Parathyroid adenoma (tissue), 2 donors: ENCODE measurements around the gene LPAR1.
"Not testable (repeated sequence)": the region's sequence is repeated elsewhere in the genome, so short reads cannot be mapped to it uniquely, and the experiment has no call there.

ENCODE experiments used
- H2AFZ ChIP-seq: fragments of 300-600 bp; sonication (generic); one replicate; pipeline ENCODE4 v1.7.0; 2017; ENCODE audit warnings: antibody characterized with exemption, mild to moderate bottlenecking
- H3K27ac ChIP-seq: fragments of 300-600 bp; sonication (generic); one replicate; pipeline ENCODE4 v1.7.0; 2017
- H3K27me3 ChIP-seq: fragments of 300-600 bp; sonication (generic); one replicate; pipeline ENCODE4 v1.7.0; 2017; ENCODE audit warnings: low read length; ENCODE audit not compliant: control insufficient read depth, insufficient read depth
- H3K36me3 ChIP-seq: fragments of 300-600 bp; sonication (generic); one replicate; pipeline ENCODE4 v1.7.0; 2017; ENCODE audit warnings: low read length; ENCODE audit not compliant: control insufficient read depth, insufficient read depth
- H3K4me1 ChIP-seq: fragments of 300-600 bp; sonication (generic); one replicate; pipeline ENCODE4 v1.7.0; 2017; ENCODE audit warnings: control low read depth
- H3K4me2 ChIP-seq: fragments of 300-600 bp; sonication (generic); one replicate; pipeline ENCODE4 v1.7.0; 2017; ENCODE audit warnings: low read length
- H3K4me3 ChIP-seq: fragments of 300-600 bp; sonication (generic); one replicate; pipeline ENCODE4 v1.7.0; 2017; ENCODE audit warnings: low read depth, low read length
- H3K79me2 ChIP-seq: fragments of 300-600 bp; sonication (generic); one replicate; pipeline ENCODE4 v1.7.0; 2017; ENCODE audit warnings: control low read depth
- H3K9ac ChIP-seq: fragments of 300-600 bp; sonication (generic); one replicate; pipeline ENCODE4 v1.7.0; 2017; ENCODE audit warnings: mild to moderate bottlenecking
- H3K9me3 ChIP-seq: fragments of 300-600 bp; sonication (generic); one replicate; pipeline ENCODE4 v1.7.0; 2017; ENCODE audit warnings: low read length; ENCODE audit not compliant: control insufficient read depth
- CTCF ChIP-seq: fragments of 300-600 bp; sonication (generic); IDR thresholded peaks from one replicate; pipeline ENCODE4 v1.7.0; 2017; ENCODE audit warnings: antibody characterized with exemption, mild to moderate bottlenecking
- donor health status: primary hyperparathyroidism.

LPAR1 gene

GRCh38 chr9:110869931-110870330, 168.3 kb downstream of the LPAR1 start:
- Histone ChIP-seq H3K9ac (no peak overlapping the region), H3K79me2 (no peaks in the 10 kb centered on the region), H3K36me3 (no peaks in the 10 kb centered on the region), H3K4me1 (no peaks in the 10 kb centered on the region), H3K9me3 (no peaks in the 10 kb centered on the region), H3K27ac (no peak overlapping the region), H3K4me3 (no peak overlapping the region), H3K27me3 (no peaks in the 10 kb centered on the region), H2AFZ (no peak overlapping the region), H3K4me2 (no peak overlapping the region)
- TF ChIP-seq CTCF = no peak

GRCh38 chr9:110864011-110864410, 174.3 kb downstream of the LPAR1 start:
- no peaks in the 10 kb centered on the region for H3K79me2 ChIP-seq
- no peak for TF ChIP-seq CTCF
- no peaks in the 10 kb centered on the region for H3K27me3 ChIP-seq
- H2AFZ ChIP-seq = no peak overlapping the region
- no peak overlapping the region for H3K4me2 ChIP-seq
- H3K4me3 ChIP-seq = no peak overlapping the region
- no peaks in the 10 kb centered on the region for H3K4me1 ChIP-seq
- H3K27ac ChIP-seq = no peak overlapping the region
- no peak overlapping the region for H3K9ac ChIP-seq
- H3K36me3 ChIP-seq = no peaks in the 10 kb centered on the region
- no peaks in the 10 kb centered on the region for H3K9me3 ChIP-seq

- not testable (repeated sequence) for H2AFZ ChIP-seq, H3K4me3 ChIP-seq, H3K4me2 ChIP-seq, H3K27ac ChIP-seq, H3K27me3 ChIP-seq, H3K79me2 ChIP-seq, H3K36me3 ChIP-seq, H3K9ac ChIP-seq, H3K4me1 ChIP-seq, H3K9me3 ChIP-seq
Measured at GRCh38 chr9:110861370-110862110, 176.7 kb downstream of the LPAR1 start.

- Histone ChIP-seq H3K79me2 (no peaks in the 10 kb centered on the region), H3K27me3 (no peaks in the 10 kb centered on the region), H2AFZ (no peak overlapping the region), H3K4me3 (no peak overlapping the region), H3K36me3 (no peaks in the 10 kb centered on the region), H3K4me1 (no peaks in the 10 kb centered on the region), H3K4me2 (no peak overlapping the region), H3K9ac (no peak overlapping the region), H3K27ac (no peak overlapping the region), H3K9me3 (no peaks in the 10 kb centered on the region)
- TF ChIP-seq CTCF = no peak
Measured at GRCh38 chr9:110856772-110857171, 181.5 kb downstream of the LPAR1 start.

- H3K9ac ChIP-seq = no peak overlapping the region
- H3K27ac ChIP-seq = no peak overlapping the region
- no peaks in the 10 kb centered on the region for H3K79me2 ChIP-seq
- no peaks in the 10 kb centered on the region for H3K27me3 ChIP-seq
- no peak for TF ChIP-seq CTCF
- H3K4me3 ChIP-seq = no peak overlapping the region
- H2AFZ ChIP-seq = no peak overlapping the region
- H3K4me2 ChIP-seq = no peak overlapping the region
- no peaks in the 10 kb centered on the region for H3K36me3 ChIP-seq
- no peaks in the 10 kb centered on the region for H3K9me3 ChIP-seq
- no peaks in the 10 kb centered on the region for H3K4me1 ChIP-seq
Measured at GRCh38 chr9:110850401-110851135, 187.7 kb downstream of the LPAR1 start.
